Ectodermal cell (in vitro differentiated cells): ENCODE measurements around the gene CAB39.

Experiments
- H3K27ac ChIP-seq: 2 replicates; pipeline ENCODE4 v1.7.0; 2013; ENCODE audit warnings: mild to moderate bottlenecking, low read depth, low read length; ENCODE audit not compliant: insufficient read depth, poor library complexity, severe bottlenecking
- H3K27me3 ChIP-seq: 2 replicates; pipeline ENCODE4 v1.7.0; 2013; ENCODE audit warnings: mild to moderate bottlenecking, low read length; ENCODE audit not compliant: insufficient read depth, control insufficient read depth, poor library complexity, severe bottlenecking
- H3K36me3 ChIP-seq: one replicate; pipeline ENCODE4 v1.7.0; 2013; ENCODE audit warnings: low read length; ENCODE audit not compliant: control insufficient read depth, insufficient read depth
- H3K4me1 ChIP-seq: one replicate; pipeline ENCODE4 v1.7.0; 2013; ENCODE audit warnings: low read length; ENCODE audit not compliant: control insufficient read depth, insufficient read depth
- H3K4me3 ChIP-seq: 2 replicates; pipeline ENCODE4 v1.7.0; 2013; ENCODE audit warnings: low read depth, low read length, control low read depth; ENCODE audit not compliant: insufficient read depth
- H3K9me3 ChIP-seq: 2 replicates; pipeline ENCODE4 v1.7.0; 2013; ENCODE audit warnings: mild to moderate bottlenecking, low read length, moderate library complexity; ENCODE audit not compliant: control insufficient read depth
- WGBS, 2 experiments: methylation state at CpG; one replicate each; pipeline ENCODE4 v1.1.7; 2013; ENCODE audit warnings: missing lambda C conversion rate in 2 of 2; 5-methylcytosine and 5-hydroxymethylcytosine counted together

Gene CAB39

GRCh38 chr2:230846360-230846759, 133.7 kb downstream of the CAB39 start:
- WGBS, 2 experiments: 95 to 98% methylated on average over 4 to 5 of the region's 6 CpGs
- Histone ChIP-seq H3K36me3 (no peaks in the 10 kb centered on the region), H3K27ac (no peak overlapping the region), H3K4me1 (no peaks in the 10 kb centered on the region), H3K9me3 (peaks cover 3% of the 10 kb centered on the region), H3K4me3 (no peak overlapping the region), H3K27me3 (no peaks in the 10 kb centered on the region)

- H3K27ac ChIP-seq: no peak overlapping the region
- peaks cover 3% of the 10 kb centered on the region for H3K9me3 ChIP-seq
- no peaks in the 10 kb centered on the region for H3K27me3 ChIP-seq
- H3K4me3 ChIP-seq: no peak overlapping the region
- WGBS, 2 experiments: 11 to 13% methylated on average over 32 of the region's 32 CpGs
- H3K36me3 ChIP-seq: no peaks in the 10 kb centered on the region
- no peaks in the 10 kb centered on the region for H3K4me1 ChIP-seq
Observed at GRCh38 chr2:230847883-230848388, 135.3 kb downstream of the CAB39 start.

GRCh38 chr2:230849633-230850357, 137.2 kb downstream of the CAB39 start:
- H3K4me3 ChIP-seq: no peak overlapping the region
- 73 to 75% methylated on average over 40 of the region's 40 CpGs for WGBS, 2 experiments
- H3K9me3 ChIP-seq: peaks cover 3% of the 10 kb centered on the region
- no peaks in the 10 kb centered on the region for H3K4me1 ChIP-seq
- H3K36me3 ChIP-seq: no peaks in the 10 kb centered on the region
- no peak overlapping the region for H3K27ac ChIP-seq
- no peaks in the 10 kb centered on the region for H3K27me3 ChIP-seq

DNA sequence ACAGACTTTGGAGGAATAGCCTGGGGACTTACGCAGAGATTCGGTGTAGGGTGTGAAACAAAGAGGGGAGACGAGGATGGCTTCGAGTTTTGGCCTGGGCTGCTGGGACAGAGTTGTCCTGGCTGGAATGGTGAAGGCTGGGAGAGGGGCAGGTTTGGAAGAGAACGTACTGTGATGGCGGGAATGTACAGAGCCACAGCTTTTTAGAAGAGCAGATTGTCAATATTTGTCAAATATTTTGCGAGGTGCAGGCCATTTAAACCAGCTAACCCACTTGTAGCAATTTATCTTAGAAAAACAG, 137.7 kb downstream of the CAB39 start:
- WGBS, 2 experiments: 84 to 85% methylated on average over 7 of the region's 7 CpGs
- no peaks in the 10 kb centered on the region for H3K36me3 ChIP-seq
- no peak overlapping the region for H3K4me3 ChIP-seq
- no peak overlapping the region for H3K27ac ChIP-seq
- no peaks in the 10 kb centered on the region for H3K27me3 ChIP-seq
- H3K4me1 ChIP-seq: no peaks in the 10 kb centered on the region
- peaks cover 3% of the 10 kb centered on the region for H3K9me3 ChIP-seq

- 85 to 100% methylated on average over 3 to 4 of the region's 4 CpGs for WGBS, 2 experiments
- no peak overlapping the region for H3K27ac ChIP-seq
- no peaks in the 10 kb centered on the region for H3K9me3 ChIP-seq
- H3K27me3 ChIP-seq: no peaks in the 10 kb centered on the region
- no peak overlapping the region for H3K4me3 ChIP-seq
- no peaks in the 10 kb centered on the region for H3K36me3 ChIP-seq
- no peaks in the 10 kb centered on the region for H3K4me1 ChIP-seq
Observed at GRCh38 chr2:230852113-230852512, 139.5 kb downstream of the CAB39 start.

DNA sequence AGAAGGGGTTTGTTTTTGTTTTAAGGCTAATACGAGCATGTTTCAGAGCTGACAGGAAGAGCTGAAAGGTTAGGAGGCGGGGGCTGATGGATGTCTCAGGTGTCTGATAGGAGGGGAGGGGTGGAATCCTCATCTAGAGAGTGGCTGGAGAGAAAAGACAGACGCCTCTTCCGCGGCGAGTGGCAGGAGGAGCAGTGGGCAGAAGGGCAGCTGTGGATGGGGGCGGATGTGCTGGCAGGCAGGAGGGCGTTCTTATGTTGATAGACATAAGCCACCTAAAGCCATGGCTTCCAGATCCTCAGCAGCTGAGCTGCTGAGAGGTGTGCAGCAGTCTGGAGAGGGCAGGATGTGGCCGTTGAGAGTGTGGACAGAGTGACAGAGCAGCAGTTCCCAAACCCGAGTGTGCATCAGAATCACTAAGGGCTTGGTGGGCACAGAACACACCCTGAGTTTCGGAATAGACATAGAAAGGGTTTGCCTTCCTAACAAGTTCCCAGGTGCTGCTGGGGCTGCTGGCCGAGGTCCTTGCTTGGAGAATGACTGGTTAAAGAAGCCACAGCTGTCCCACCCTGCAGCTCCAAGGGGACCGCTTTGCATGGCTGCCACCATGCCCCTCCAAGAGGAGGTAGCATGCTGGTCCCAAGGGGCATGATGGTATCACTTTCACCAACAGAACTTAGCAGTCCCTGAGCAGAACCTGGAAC, 149.1 kb downstream of the CAB39 start:
- H3K4me3 ChIP-seq: no peak overlapping the region
- peaks cover 18% of the 10 kb centered on the region for H3K4me1 ChIP-seq
- peaks cover 14% of the 10 kb centered on the region for H3K27me3 ChIP-seq
- H3K36me3 ChIP-seq: no peaks in the 10 kb centered on the region
- H3K9me3 ChIP-seq: no peaks in the 10 kb centered on the region
- 46 to 50% methylated on average over 13 of the region's 13 CpGs for WGBS, 2 experiments
- H3K27ac ChIP-seq: no peak overlapping the region

DNA sequence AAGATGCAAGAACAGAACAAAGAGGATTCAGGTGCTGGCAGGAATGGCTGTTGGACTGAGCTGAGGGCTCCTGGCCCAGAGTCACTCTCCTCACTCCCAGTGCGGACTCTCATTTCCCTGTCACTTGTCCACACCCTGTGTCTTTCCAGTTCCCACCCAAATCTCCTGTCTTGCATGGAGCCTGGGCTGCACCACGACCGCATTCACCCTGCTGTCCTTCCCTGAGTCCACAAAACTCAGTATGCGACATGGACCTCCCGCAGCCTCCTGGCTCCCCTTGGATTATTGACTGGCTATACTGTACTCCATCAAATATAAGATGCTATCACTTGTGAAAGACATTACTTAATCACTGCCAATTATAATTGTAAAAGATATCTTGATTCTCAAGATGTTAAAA, 149.7 kb downstream of the CAB39 start:
- no peak overlapping the region for H3K4me3 ChIP-seq
- H3K9me3 ChIP-seq: no peaks in the 10 kb centered on the region
- 94 to 95% methylated on average over 5 of the region's 5 CpGs for WGBS, 2 experiments
- no peaks in the 10 kb centered on the region for H3K36me3 ChIP-seq
- peaks cover 14% of the 10 kb centered on the region for H3K27me3 ChIP-seq
- H3K4me1 ChIP-seq: peaks cover 22% of the 10 kb centered on the region
- no peak overlapping the region for H3K27ac ChIP-seq

DNA sequence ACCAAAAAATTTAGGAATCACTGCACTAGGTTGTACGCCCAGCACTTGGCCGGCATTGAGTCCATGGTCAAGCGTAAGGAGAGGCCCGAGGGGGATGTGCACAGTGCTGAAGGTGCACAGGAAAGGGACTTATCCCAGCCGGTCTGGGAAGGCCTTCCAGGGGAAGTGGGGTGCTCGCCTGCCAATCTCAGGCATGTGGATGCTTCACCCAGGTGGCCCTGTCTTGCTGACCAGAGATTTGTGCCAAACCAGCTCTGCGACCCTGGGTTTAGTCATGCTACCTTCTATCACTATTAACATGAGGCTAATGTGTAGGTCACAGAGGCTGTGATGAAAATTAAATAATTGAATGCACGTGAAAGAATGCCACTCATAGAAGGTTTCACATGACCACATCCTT, 150.4 kb downstream of the CAB39 start:
- Histone ChIP-seq H3K27me3 (peaks cover 14% of the 10 kb centered on the region), H3K27ac (no peak overlapping the region), H3K9me3 (no peaks in the 10 kb centered on the region), H3K4me1 (peaks cover 25% of the 10 kb centered on the region), H3K36me3 (no peaks in the 10 kb centered on the region), H3K4me3 (no peak overlapping the region)
- 81 to 85% methylated on average over 8 of the region's 8 CpGs for WGBS, 2 experiments

- no peaks in the 10 kb centered on the region for H3K36me3 ChIP-seq
- H3K27ac ChIP-seq: no peak overlapping the region
- peaks cover 14% of the 10 kb centered on the region for H3K27me3 ChIP-seq
- no peak overlapping the region for H3K4me3 ChIP-seq
- WGBS, 2 experiments: 82 to 84% methylated on average over 13 of the region's 13 CpGs
- no peaks in the 10 kb centered on the region for H3K9me3 ChIP-seq
- H3K4me1 ChIP-seq: peaks cover 31% of the 10 kb centered on the region
Observed at GRCh38 chr2:230863442-230864121, 150.9 kb downstream of the CAB39 start.

GRCh38 chr2:230864122-230864604, 151.5 kb downstream of the CAB39 start:
- H3K4me1 ChIP-seq: peaks cover 36% of the 10 kb centered on the region
- H3K36me3 ChIP-seq: no peaks in the 10 kb centered on the region
- 26 to 28% methylated on average over 18 of the region's 18 CpGs for WGBS, 2 experiments
- no peaks in the 10 kb centered on the region for H3K9me3 ChIP-seq
- no peak overlapping the region for H3K27ac ChIP-seq
- peak overlapping the region; percentile 53 for H3K4me3 ChIP-seq
- peaks cover 14% of the 10 kb centered on the region for H3K27me3 ChIP-seq
